Activated gamma-delta T cell treated with Interleukin-2 at 50 U/mL for 16 hours (primary cell): ENCODE measurements around the gene ANKRD44.

Source experiments
- DNase-seq: peaks from one replicate; pipeline ENCODE4 v3.0.0-alpha.2; 2020

The ANKRD44 gene

DNA sequence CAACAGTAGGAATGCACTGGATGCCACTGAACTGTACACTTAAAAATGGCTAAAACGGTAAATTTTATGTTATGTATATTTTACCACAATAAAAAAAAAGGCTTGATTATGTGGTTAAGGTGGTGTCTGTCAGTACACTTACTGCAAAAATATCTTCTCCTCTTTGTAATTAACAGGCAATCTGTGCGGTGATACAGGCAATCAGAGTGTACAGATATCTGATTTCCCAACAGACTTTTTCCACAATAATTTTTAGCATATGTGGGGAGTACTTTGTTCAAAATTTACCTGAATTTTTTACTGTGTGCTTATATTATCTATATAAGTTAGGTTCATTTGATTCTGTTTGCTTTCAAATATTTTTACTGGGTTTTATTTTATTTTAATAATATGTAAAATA lies 209.1 kb downstream of the ANKRD44 start:
- DNase-seq = no peak

- DNase-seq = no peak
These were observed 212.8 kb downstream of the ANKRD44 start for GRCh38 chr2:197097578-197098366.

DNA sequence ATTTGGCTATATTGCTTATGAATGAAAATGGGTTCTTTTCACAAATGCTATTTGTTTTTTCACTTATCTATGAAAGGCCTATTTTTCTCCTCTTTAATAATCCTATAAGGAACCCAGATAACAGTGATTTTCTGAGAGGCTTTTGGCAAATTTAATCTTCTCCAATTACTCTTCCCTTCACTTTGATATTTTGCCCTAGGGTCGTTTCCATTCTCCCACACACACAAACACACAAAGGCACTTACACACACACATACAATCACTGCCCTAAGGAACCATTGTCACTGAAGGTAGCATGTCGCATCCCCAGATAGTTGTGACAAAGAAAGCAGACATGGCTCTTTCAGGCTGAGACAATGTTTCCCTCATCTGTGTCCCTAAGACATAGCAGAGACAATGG lies 213.9 kb downstream of the ANKRD44 start:
- DNase-seq = no peak

- DNase-seq = no peak
These were observed 218.1 kb downstream of the ANKRD44 start for GRCh38 chr2:197092431-197092830.

- DNase-seq = no peak
These were observed 219.7 kb downstream of the ANKRD44 start for GRCh38 chr2:197090742-197091367.

GRCh38 chr2:197089655-197090054 lies 220.9 kb downstream of the ANKRD44 start:
- no peak for DNase-seq

DNA sequence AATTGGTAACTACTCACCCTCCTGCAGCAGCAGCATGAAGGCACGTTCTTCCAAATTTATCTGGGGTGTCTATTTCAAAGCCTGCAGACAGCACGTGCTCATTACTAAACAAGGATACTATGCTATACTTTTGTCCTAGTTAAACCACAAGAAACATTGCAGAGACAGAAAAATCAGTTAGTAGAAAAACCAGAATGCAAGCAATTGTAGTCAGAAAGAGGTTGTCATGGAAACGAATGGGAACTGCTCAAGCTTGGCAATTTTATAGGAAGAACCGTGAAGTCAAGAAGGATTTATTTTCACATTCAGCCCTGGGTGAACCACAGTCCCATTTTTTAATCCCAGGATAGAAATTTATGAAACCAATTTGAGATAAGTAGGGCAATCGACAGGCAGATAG lies 221.9 kb downstream of the ANKRD44 start:
- no peak for DNase-seq

- no peak for DNase-seq
These were observed 224.1 kb downstream of the ANKRD44 start for GRCh38 chr2:197086500-197086899.

DNA sequence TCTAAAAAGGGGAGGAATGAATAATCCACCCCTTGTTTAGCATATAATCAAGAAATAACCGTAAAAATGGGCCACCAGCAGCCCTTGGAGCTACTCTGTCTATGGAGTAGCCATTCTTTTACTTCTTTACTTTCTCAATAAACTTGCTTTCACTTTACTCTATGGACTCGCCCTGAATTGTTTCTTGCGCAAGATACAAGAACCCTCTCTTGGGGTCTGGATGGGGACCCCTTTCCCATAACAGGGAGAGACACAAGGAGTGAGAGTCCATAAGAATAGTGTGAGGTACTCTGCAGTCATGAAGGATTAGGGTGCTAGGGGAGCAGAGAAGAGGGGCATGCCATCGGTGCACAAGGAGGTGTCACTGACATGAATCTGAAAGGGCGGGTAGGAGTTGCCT lies 224.9 kb downstream of the ANKRD44 start:
- DNase-seq = no peak

DNA sequence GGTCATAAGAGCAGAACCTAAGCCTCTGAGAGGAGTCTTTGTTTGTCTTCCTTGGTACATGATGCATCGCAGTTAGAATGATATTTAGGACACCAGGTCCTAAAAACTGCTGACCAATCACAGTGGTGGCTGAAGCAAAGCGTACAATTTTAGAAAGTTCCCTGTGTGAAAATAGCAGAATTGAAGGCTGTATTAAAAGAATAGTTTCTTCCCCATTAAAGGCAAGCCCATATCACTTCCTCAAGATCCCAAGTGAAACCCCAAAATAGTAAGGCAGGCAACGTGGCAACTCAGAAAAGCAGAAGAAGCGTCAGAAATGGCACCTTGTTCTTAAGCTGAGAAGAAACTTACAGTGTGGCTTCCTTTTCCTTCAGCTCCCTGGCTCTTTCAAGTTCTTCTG lies 229.3 kb downstream of the ANKRD44 start:
- DNase-seq = no peak

GRCh38 chr2:197080578-197081216 lies 229.9 kb downstream of the ANKRD44 start:
- no peak for DNase-seq

- no peak for DNase-seq
These were observed 230.6 kb downstream of the ANKRD44 start for GRCh38 chr2:197079832-197080555.

GRCh38 chr2:197079414-197079813 lies 231.2 kb downstream of the ANKRD44 start:
- DNase-seq = no peak

DNA sequence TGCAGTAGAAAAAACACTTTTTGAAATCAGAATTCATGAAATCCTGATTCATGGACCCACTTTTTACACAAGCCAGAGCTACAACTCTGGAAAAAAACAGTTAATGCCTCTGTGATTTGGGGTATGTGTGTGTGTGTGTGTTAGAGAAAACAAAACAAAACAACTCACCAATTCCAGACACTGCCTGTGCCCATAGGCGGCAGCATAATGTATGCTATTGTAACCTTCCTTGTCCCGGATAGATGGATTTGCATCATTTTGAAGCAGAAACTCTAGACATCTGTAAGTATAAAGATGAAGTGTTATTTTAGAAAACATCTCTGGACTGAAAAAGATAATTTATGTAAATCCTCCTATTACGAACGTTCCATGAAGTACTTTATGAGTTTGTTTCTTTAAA lies 232.0 kb downstream of the ANKRD44 start:
- no peak for DNase-seq

DNA sequence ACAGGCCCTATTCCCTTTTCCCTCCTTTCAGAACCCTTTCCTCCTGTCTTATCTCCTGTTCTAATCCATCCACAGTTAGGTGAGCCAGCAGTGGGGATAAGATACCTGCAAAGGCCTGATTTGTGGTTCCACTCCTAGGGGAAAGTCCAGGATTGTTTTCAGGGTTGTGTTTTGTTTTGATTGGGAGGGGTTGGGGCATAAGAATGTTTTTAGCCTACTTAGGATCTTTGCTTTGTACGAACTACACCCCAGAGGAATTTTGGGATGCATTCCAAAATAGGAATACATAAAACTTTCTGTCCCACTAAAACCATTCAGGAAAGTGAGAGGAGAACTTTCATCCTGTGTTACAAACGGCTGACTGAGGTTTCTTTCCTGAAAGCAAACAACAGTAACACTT lies 233.2 kb downstream of the ANKRD44 start:
- DNase-seq = no peak

- no peak for DNase-seq
These were observed 233.9 kb downstream of the ANKRD44 start for GRCh38 chr2:197076652-197077051.

DNA sequence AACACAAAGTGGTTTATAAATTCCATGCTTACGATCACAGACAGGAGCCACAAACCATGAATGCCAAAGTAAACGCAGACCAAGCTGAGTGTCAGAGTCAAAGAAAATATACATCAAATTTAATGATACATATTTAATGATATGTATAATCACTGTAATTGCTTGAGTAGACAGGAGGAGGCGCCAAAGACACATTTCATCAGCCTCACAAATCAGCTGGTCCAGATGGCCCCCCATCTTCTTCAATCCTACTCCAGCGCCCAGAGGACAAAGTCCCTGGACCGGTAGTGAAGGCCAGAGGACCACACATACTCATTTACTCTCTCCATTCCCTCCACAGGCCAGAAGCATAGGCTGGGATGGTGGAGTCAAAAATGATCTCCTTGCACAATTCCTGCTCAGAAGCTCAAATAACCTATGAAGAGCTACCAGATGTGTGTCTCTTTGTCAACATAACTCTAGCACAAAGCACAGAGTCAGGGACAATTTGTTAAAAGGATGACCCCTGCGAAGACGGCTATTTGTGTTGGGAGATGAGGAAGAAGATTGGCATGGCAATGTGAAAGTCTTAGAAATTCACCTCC lies 234.7 kb downstream of the ANKRD44 start:
- no peak for DNase-seq

DNA sequence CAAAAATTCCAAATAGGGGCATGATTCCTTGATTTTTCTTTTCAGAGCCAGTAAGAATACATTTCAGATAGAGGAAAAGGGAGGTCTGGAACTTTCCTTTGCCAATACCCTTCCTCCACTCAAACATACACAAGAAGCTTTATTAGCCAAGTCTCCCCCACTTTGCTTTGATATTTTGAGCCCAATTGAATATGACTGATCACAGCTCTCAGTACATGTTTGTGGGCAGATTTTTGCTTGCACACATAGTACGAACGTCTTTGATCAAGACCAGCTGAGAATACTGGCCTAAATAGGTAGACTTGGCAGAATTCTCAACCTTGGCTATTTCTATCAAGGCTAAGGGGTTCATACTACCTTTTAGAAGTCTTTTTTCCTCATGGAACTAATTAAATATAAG lies 235.3 kb downstream of the ANKRD44 start:
- DNase-seq = no peak

GRCh38 chr2:197073701-197074433 lies 236.7 kb downstream of the ANKRD44 start:
- DNase-seq = no peak

DNA sequence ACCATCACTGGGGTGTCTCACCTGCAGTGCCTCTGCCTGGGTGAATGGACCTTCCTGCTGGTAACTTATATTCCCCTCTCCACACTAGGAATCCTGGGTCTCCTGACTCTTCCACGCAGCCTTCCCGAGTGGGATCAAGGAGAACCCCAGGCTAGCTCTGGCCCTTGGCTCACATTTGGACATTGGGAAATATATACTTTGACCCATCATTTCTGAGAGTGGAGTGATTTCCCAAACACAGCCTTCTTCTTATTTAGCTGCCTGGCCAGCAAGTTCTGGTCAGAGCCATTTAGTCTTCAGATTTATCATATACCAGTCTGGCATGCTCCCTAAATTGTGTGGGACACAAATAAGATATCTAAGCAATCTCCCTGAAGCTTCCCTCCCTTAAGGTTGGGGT lies 237.3 kb downstream of the ANKRD44 start:
- no peak for DNase-seq

DNA sequence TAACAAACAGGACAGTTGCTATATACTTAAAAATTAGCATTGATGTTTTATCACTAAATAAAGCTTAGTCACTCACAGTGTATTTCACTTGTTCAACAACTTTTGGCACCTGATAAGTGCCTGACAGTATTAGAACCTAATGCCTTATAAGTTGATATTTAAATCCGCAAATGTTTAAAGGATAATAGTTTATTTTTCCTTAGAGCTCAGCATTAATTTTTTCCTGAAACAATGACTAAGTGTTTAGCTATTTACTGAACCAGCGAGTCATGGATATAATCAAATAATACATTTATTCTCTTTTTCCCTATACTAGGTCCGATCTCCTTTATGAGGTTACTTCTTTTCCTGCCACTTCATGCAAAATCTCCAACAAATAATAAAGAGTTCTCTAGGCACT lies 238.0 kb downstream of the ANKRD44 start:
- no peak for DNase-seq

- DNase-seq = no peak
These were observed 238.7 kb downstream of the ANKRD44 start for GRCh38 chr2:197071790-197072436.
